Natural killer cell treated with Interleukin-12 subunit alpha and Interleukin-12 subunit beta and Interleukin-15 and Interleukin-18, amount 100 ng/mL, for 72 hours (primary cell): Measurements from ENCODE around the gene TRABD. TPM values are rescaled to one million over a fixed set of nuclear protein-coding genes. Genes with fewer than 3 reads are reported as not detected.

Source experiments
- ATAC-seq, 2 donors: fragments of 150-1000 bp; cut with Tn5 transposase in 1 of 2; sonication (Bioruptor Pico), chemical (Tn5 transposase) in 1 of 2; 2 replicates each; pipeline ENCODE4 v1.10.0; 2021
- DNase-seq: peaks from one replicate; pipeline ENCODE4 v3.0.0; 2022; ENCODE audit warnings: low spot score
- H3K27ac Mint-ChIP-seq, 2 donors: 1 replicate in 1 of 2; 2 replicates in 1 of 2; pipeline ENCODE4 v1.8.0; 2022; ENCODE audit warnings: mixed read lengths in 2 of 2, mild to moderate bottlenecking in 1 of 2, moderate library complexity in 1 of 2
- H3K27me3 Mint-ChIP-seq, 2 donors: 1 replicate in 1 of 2; 2 replicates in 1 of 2; pipeline ENCODE4 v1.8.0; 2022; ENCODE audit warnings: mixed read lengths in 2 of 2
- H3K36me3 Mint-ChIP-seq: one replicate; pipeline ENCODE4 v1.8.0; 2022; ENCODE audit warnings: mixed read lengths
- H3K4me1 Mint-ChIP-seq, 2 donors: 1 replicate in 1 of 2; 2 replicates in 1 of 2; pipeline ENCODE4 v1.8.0; 2022; ENCODE audit warnings: low read depth in 2 of 2, mixed read lengths in 2 of 2, mild to moderate bottlenecking in 1 of 2
- H3K4me3 Mint-ChIP-seq: one replicate; pipeline ENCODE4 v1.8.0; 2022; ENCODE audit warnings: mixed read lengths
- H3K9me3 Mint-ChIP-seq: 2 replicates; pipeline ENCODE4 v1.8.0; 2022; ENCODE audit warnings: mixed read lengths
- total RNA-seq, 2 donors: library from RNA; stranded (reverse); gene quantifications; one replicate each; pipeline ENCODE4 v1.2.3, GENCODE V29; 2022

TRABD gene
- total RNA-seq, 2 donors from 2014 or later = 71.0 to 139 TPM

GRCh38 chr22:50173311-50173982 is 12.3 kb upstream of the TRABD start:
- H3K27me3 Mint-ChIP-seq = peaks cover 9 to 23% of the 10 kb centered on the region in 2 donors
- H3K4me1 Mint-ChIP-seq = peaks cover 0 to 17% of the 10 kb centered on the region in 2 donors
- no peaks in the 10 kb centered on the region for H3K36me3 Mint-ChIP-seq
- ATAC-seq (no peak), DNase-seq (no peak)
- no peak overlapping the region for H3K4me3 Mint-ChIP-seq
- no peak overlapping the region for H3K27ac Mint-ChIP-seq
- H3K9me3 Mint-ChIP-seq = no peaks in the 10 kb centered on the region

DNA sequence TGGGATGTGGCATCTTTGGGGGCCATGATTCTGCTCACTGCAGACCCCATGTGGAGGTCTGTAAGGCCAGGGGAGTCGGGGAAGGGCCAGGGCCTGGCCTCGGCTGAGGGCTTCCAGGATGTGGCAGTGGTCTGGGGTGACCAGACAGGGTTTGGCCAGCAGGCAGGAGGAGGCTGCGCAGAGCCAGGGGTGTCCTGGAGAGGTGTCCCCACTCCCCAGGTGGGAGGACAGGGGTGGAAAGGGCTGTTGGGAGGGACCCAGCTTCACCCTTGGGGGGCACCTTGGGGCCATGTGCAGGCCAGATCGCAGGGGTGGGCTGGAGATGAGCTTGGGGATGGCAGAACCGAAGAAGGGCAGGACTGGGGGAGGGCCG is 11.7 kb upstream of the TRABD start:
- H3K9me3 Mint-ChIP-seq = no peaks in the 10 kb centered on the region
- H3K27me3 Mint-ChIP-seq = peaks cover 3 to 18% of the 10 kb centered on the region in 2 donors
- ATAC-seq = no peak
- H3K4me3 Mint-ChIP-seq = no peak overlapping the region
- H3K36me3 Mint-ChIP-seq = no peaks in the 10 kb centered on the region
- H3K27ac Mint-ChIP-seq = no peak overlapping the region
- H3K4me1 Mint-ChIP-seq = peaks cover 0 to 12% of the 10 kb centered on the region in 2 donors
- DNase-seq = no peak

GRCh38 chr22:50174382-50175190 is 11.1 kb upstream of the TRABD start:
- Mint-ChIP-seq H3K27ac (no peak overlapping the region), H3K9me3 (no peaks in the 10 kb centered on the region), H3K4me1 (peaks cover 0 to 10% of the 10 kb centered on the region in 2 donors), H3K36me3 (no peaks in the 10 kb centered on the region), H3K27me3 (peaks cover 0 to 17% of the 10 kb centered on the region in 2 donors), H3K4me3 (no peak overlapping the region)
- DNase-seq (no peak), ATAC-seq (no peak)

- Mint-ChIP-seq H3K9me3 (no peaks in the 10 kb centered on the region), H3K4me1 (peaks cover 0 to 13% of the 10 kb centered on the region in 2 donors), H3K27me3 (peaks cover 0 to 20% of the 10 kb centered on the region in 2 donors), H3K36me3 (no peaks in the 10 kb centered on the region), H3K27ac (no peak overlapping the region), H3K4me3 (no peak overlapping the region)
- DNase-seq (no peak), ATAC-seq (no peak)
Measured at GRCh38 chr22:50175191-50175461, 10.6 kb upstream of the TRABD start.

DNA sequence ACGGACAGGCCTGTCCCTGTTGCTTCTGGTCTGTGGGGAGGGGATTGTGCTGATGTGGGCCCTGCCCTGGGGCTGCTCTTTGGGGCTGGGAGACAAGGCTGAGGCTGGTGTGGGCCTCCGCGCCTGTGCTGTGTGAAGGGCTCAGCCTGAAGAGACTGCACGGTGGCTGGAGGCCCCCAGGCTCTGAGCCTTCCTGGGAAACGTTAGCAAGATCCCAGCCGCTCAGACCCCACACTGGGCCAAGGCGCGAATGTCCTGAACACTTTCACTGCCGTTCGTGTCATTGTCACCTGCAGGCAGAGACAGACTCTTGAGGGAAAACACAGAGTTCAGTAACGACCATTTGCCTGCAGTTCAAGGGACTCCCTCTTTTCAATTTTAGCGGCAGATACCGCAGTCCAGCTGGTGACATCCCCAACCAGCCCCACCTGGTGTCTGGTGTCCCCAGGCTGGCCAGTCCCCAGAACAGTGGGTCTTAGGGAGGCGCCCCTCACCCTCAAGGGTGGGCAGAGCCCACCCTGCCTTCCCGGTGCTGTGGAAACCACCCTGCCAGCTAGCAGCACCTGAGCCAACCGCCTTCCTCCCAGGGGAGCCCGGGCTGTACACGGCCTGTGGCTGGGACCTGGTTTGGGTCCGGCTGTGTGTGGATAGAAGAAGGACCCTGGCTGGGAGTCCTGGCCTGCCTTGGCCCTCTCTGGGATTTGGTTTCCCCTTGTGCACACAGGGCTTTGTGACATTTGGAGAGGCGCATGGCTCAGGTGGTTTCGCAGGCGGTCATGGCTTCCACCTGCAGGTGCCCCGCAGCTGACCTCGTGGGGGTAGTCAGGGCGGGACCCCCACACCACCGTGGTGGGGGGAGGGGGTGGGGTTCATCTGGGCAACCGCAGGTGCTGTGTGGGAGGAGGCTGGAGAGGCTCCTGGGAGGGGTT is 9.5 kb upstream of the TRABD start:
- DNase-seq = no peak

GRCh38 chr22:50176850-50177536 is 8.7 kb upstream of the TRABD start:
- Mint-ChIP-seq H3K4me1 (peaks cover 0 to 10% of the 10 kb centered on the region in 2 donors), H3K36me3 (no peaks in the 10 kb centered on the region), H3K27ac (no peak overlapping the region), H3K9me3 (no peaks in the 10 kb centered on the region), H3K27me3 (peaks cover 0 to 16% of the 10 kb centered on the region in 2 donors), H3K4me3 (no peak overlapping the region)
- no peak for DNase-seq
- no peak for ATAC-seq

More for the DNA sequence above, 9.5 kb upstream of the TRABD start:
- H3K9me3 Mint-ChIP-seq = no peaks in the 10 kb centered on the region
- H3K27ac Mint-ChIP-seq = no peak overlapping the region
- ATAC-seq = no peak
- H3K4me1 Mint-ChIP-seq = peaks cover 0 to 10% of the 10 kb centered on the region in 2 donors
- H3K4me3 Mint-ChIP-seq = no peak overlapping the region
- no peaks in the 10 kb centered on the region for H3K36me3 Mint-ChIP-seq
- H3K27me3 Mint-ChIP-seq = peaks cover 0 to 16% of the 10 kb centered on the region in 2 donors

GRCh38 chr22:50177537-50178470 is 7.9 kb upstream of the TRABD start:
- Mint-ChIP-seq H3K27ac (no peak overlapping the region), H3K4me1 (peaks cover 0 to 10% of the 10 kb centered on the region in 2 donors), H3K9me3 (no peaks in the 10 kb centered on the region), H3K27me3 (peaks cover 0 to 11% of the 10 kb centered on the region in 2 donors), H3K36me3 (no peaks in the 10 kb centered on the region), H3K4me3 (no peak overlapping the region)
- DNase-seq (no peak), ATAC-seq (no peak)

DNA sequence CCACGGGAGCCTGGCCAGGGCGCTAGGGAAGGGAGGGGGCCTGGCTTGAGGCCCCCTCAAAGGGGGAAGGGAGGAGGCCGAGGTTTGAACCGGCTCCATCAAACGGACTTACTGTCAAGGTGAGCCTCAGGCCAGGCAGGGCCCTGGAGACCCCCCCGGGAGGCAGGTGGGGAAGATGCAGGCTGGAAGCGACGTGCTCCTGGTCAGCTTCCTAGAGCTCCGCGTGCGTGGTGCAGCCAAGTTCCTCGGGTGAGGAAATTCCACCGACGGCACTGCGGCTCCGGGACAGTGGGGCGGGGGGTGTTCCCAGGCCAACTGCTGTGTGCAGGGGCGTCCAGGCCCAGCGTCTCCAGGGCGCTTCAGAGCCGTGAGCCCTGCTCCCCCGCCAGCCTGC is 7.2 kb upstream of the TRABD start:
- Mint-ChIP-seq H3K4me1 (peaks cover 0 to 10% of the 10 kb centered on the region in 2 donors), H3K4me3 (no peak overlapping the region), H3K36me3 (no peaks in the 10 kb centered on the region), H3K27me3 (peaks cover 0 to 11% of the 10 kb centered on the region in 2 donors), H3K27ac (no peak overlapping the region), H3K9me3 (no peaks in the 10 kb centered on the region)
- ATAC-seq = no peak
- DNase-seq = no peak

- no peak overlapping the region for H3K4me3 Mint-ChIP-seq
- H3K27ac Mint-ChIP-seq = no peak overlapping the region
- no peaks in the 10 kb centered on the region for H3K9me3 Mint-ChIP-seq
- DNase-seq (peak; percentile 56), ATAC-seq (no peak)
- H3K27me3 Mint-ChIP-seq = peaks cover 0 to 8% of the 10 kb centered on the region in 2 donors
- H3K36me3 Mint-ChIP-seq = no peaks in the 10 kb centered on the region
- peaks cover 0 to 13% of the 10 kb centered on the region in 2 donors for H3K4me1 Mint-ChIP-seq
Measured at GRCh38 chr22:50178871-50179869, 6.5 kb upstream of the TRABD start.

DNA sequence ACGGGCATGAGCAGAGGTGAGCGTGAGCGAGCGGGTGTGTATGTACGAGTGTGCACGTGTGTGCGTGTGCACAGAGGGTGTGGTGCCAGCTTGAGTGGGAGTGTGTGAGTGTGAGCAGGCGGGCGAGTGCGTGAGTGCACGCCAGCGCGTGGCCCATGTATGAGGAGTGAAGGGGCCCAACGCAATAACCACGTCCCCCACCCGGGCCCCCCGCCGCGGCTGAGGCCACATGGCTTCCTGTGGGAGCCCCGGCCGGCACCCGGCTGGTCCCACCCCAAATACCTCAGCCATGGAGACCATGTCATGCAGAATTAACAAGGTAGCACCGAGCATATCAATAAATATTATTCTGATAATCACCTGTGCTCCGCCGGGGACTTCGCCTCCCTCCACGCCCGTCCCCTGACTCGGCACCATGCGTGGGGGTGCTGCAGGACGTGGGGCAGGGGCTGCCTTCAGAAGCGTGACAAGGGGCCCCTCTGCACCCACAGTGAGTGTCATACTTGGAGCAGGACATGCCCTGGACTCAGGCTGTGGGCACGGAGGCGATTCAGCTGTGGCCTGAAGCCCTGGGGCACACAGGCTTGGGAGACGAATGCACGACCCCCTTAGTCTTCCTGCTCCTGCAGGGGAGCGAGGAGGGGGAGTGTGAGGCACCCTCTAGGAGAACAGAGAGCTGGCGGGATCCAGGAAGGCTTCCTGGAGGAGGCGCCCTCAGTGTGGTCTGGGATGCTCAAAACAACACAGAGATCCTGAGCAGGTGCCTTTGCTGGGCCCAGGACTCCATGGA is 5.6 kb upstream of the TRABD start:
- Mint-ChIP-seq H3K4me3 (no peak overlapping the region), H3K27me3 (peaks cover 0 to 8% of the 10 kb centered on the region in 2 donors), H3K9me3 (no peaks in the 10 kb centered on the region), H3K27ac (no peak overlapping the region), H3K4me1 (peaks cover 0 to 15% of the 10 kb centered on the region in 2 donors), H3K36me3 (no peaks in the 10 kb centered on the region)
- ATAC-seq = no peak
- DNase-seq = no peak
